ACC112 (cell line): ENCODE data around the gene TRIM43B.
A peak's percentile ranks its signal among the peaks of the same experiment; 100 is the strongest.
"Not testable (repeated sequence)": the region's sequence is repeated elsewhere in the genome, so short reads cannot be mapped to it uniquely, and the experiment has no call there.

Source experiments
- H2AFZ ChIP-seq: fragments of 200-600 bp; sonication (generic); one replicate; pipeline ENCODE4 v1.6.0; 2017; ENCODE audit warnings: antibody characterized with exemption, low read length; ENCODE audit not compliant: unreplicated experiment
- H3K27ac ChIP-seq: fragments of 200-600 bp; sonication (generic); 2 replicates; pipeline ENCODE4 v1.5.1; 2014; ENCODE audit warnings: low read depth, mild to moderate bottlenecking, antibody characterized with exemption, low read length, moderate library complexity
- H3K27me3 ChIP-seq: fragments of 200-600 bp; sonication (generic); 2 replicates; pipeline ENCODE4 v1.6.1; 2014; ENCODE audit warnings: mild to moderate bottlenecking, antibody characterized with exemption, low read length, moderate library complexity, mixed read lengths; ENCODE audit not compliant: insufficient read depth
- H3K36me3 ChIP-seq: fragments of 200-600 bp; sonication (generic); 2 replicates; pipeline ENCODE4 v1.6.1; 2016; ENCODE audit warnings: mild to moderate bottlenecking, antibody characterized with exemption, low read length, moderate library complexity, mixed read lengths; ENCODE audit not compliant: insufficient read depth
- H3K4me1 ChIP-seq: fragments of 200-600 bp; sonication (generic); one replicate; pipeline ENCODE4 v1.6.1; 2016; ENCODE audit warnings: low read length, mixed read lengths; ENCODE audit not compliant: insufficient read depth, unreplicated experiment, control insufficient read depth
- H3K4me3 ChIP-seq: fragments of 200-600 bp; sonication (generic); 2 replicates; pipeline ENCODE4 v1.5.1; 2014; ENCODE audit warnings: mild to moderate bottlenecking, low read depth, low read length
- H3K79me2 ChIP-seq: fragments of 200-600 bp; sonication (generic); one replicate; pipeline ENCODE4 v1.6.0; 2016; ENCODE audit warnings: low read length; ENCODE audit not compliant: control insufficient read depth, unreplicated experiment, insufficient read depth

Gene TRIM43B

DNA sequence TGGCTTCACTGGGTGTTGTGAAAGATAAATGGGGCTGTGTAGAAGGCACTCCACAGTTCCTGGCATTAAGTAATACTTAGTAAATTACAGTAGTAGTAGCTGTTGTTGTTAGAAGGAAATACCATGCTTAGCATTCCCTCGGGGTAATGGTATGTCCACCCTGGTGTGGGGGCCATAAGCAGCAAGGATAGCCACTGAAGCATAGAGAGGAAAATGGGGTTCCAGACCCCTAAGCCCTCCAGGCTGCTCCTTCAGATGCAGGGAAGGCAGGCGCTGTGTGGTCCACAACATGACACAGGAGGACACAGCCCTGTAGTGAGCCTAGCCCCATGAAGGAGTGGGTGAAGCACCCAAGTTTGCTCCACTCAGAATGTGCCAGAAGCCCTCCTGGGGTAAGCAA is 50.6 kb downstream of the TRIM43B start:
- not testable (repeated sequence) for H3K4me3 ChIP-seq, H2AFZ ChIP-seq, H3K79me2 ChIP-seq, H3K27me3 ChIP-seq, H3K4me1 ChIP-seq, H3K36me3 ChIP-seq
- peak overlapping the region; percentile 32; the same call in 1 of the 2 replicates for H3K27ac ChIP-seq

DNA sequence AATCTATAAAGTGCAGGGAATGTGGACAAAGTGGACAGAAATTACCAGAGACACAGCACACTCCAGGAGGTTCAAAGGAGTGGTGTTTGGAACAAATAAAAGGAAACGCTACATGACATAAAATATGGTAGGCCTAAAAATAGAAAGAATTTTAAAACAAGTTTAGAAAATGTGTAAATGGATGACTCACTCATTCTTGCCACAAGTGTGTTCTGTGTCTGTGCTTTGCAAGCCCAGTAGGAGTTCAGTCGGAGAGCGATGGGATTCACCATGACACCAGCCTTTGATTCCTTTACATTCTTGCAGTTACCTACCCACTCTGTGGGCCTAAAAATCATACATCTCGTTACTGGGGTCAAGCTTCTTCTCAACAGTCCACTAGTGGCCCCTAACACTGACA is 51.2 kb downstream of the TRIM43B start:
- H3K36me3 ChIP-seq, H3K4me1 ChIP-seq, H3K27ac ChIP-seq, H3K4me3 ChIP-seq, H2AFZ ChIP-seq, H3K27me3 ChIP-seq, H3K79me2 ChIP-seq: not testable (repeated sequence)

DNA sequence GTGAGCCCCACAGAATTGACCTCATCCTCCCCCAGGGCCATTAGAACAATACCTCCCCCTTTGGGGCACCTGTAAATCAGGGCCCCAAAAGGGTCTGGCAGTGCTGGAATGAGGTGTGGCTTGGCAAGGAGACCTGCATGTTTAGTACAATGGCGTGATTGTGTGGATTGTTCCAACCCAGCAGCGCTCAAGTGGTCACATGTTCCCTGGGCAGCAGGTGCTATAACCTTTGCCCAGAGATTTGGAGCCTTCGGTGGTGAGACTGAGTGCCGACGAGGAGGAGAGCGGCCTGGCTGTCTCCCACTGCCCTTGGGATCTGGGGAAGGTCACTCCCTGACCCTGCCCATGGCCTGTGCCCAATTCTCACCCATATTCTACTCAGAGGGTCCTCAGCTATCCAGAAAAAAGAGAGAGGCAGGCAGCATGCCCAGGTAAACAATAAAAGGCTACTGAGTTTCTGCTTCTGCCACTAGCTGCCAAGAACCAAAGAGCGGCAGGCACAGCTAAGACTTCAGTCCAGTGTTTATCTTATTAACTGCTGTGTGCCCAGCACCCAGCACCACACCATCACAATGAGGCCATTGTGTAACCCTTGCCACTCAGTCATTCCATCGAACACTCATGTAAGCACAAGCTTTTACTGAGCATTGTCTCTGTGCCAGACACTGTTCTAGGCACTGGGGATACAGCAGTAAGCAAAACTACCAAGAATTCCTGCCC is 54.6 kb downstream of the TRIM43B start:
- H3K27me3 ChIP-seq, H3K36me3 ChIP-seq, H3K4me1 ChIP-seq, H2AFZ ChIP-seq, H3K79me2 ChIP-seq, H3K27ac ChIP-seq, H3K4me3 ChIP-seq: not testable (repeated sequence)

DNA sequence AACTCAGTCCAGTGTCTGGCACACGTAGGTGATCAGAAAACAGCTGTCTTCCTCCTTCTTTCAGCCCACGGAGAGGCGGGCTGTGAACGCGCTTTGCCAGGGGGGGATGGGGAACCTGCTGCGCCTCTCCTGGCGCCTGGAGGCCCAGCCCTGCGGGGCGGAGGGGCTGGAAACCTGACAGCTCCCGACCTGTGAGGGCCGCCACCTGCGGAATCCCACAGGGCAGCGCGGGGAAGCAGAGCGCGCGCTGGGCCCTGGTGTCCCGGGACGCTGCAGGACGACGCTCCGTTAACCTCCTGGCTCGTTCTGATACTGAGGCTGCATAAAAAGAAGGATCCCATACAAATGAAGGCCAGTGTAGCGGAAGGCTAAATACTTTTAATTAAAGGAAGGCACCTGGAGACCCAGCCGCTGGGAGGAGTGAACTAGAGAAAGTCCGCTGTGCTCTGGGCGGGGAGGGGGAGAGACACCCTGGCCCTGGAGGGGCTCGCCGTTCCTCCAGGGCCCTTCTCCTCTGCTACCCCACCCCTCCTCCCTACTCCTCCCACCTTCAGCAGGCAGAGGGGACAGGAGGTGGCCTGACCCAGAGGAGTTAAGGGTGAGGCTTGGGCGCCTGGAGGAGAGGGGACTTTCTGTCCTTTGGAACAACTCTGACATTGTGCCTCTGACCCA is 57.2 kb downstream of the TRIM43B start:
- not testable (repeated sequence) for H3K4me1 ChIP-seq, H3K4me3 ChIP-seq

More for the DNA sequence above, 57.2 kb downstream of the TRIM43B start:
- H3K36me3 ChIP-seq, H3K27me3 ChIP-seq, H3K27ac ChIP-seq, H3K79me2 ChIP-seq, H2AFZ ChIP-seq: not testable (repeated sequence)
